ENCODE data around the gene KCNIP2. TPM values are rescaled to one million over a fixed set of nuclear protein-coding genes. Genes with fewer than 3 reads are reported as not detected.

KCNIP2 gene
- total and polyA plus RNA-seq, 2 of the 13 experiments (the other 11 are each of a cell fraction or from before 2014, with no cell fraction given), result 0.42 to 0.70 TPM

- TF ChIP-seq, protein P1, sequence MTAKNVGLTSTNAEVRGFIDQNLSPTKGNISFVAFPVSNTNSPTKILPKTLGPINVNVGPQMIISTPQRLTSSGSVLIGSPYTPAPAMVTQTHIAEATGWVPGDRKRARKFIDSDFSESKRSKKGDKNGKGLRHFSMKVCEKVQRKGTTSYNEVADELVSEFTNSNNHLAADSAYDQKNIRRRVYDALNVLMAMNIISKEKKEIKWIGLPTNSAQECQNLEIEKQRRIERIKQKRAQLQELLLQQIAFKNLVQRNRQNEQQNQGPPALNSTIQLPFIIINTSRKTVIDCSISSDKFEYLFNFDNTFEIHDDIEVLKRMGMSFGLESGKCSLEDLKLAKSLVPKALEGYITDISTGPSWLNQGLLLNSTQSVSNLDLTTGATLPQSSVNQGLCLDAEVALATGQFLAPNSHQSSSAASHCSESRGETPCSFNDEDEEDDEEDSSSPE (CRISPR knock-in tag; IDR thresholded peaks at IDR 0.05), result no peak
- TF ChIP-seq MYPOP (CRISPR knock-in tag; IDR thresholded peaks at IDR 0.05), result 0 out of 2 replicates have a peak, but pooled peaks have one; percentile 22
Observed at GRCh38 chr10:101778151-101778780, 65.3 kb downstream of the KCNIP2 start (continued).

- ChIA-PET POLR2A (no interaction called here), CTCF (ENCODE audit: low intra/inter-chr PET ratio, low total read pairs) (no interaction called here)
- peak; percentile 8; the same call in 1 of the 3 replicates for ATAC-seq
- no peaks in the 10 kb centered on the region; a peak in 1 of 5 replicates for H3K36me3 ChIP-seq (replicated peaks in 1 of 2; ENCODE audit: control insufficient read depth in 1 of 2, insufficient read depth in 2 of 2, low read length in 2 of 2)
- peaks cover 6% of the 10 kb centered on the region for H3K79me2 ChIP-seq (ENCODE audit: insufficient read depth, low read length)
- no peak for FAIRE-seq
- H3K9me3 ChIP-seq (ENCODE audit: low read length), result no peaks in the 10 kb centered on the region
- H3K4me2 ChIP-seq (ENCODE audit: low read depth, low read length), result no peak overlapping the region
- peaks cover 5% of the 10 kb centered on the region; the same call in 1 of the 2 replicates for H4K20me1 ChIP-seq (ENCODE audit: insufficient read depth, low read length)
- H3K9ac ChIP-seq (ENCODE audit: insufficient read depth, low read depth, low read length), result no peak overlapping the region
- no peak overlapping the region for H2AFZ ChIP-seq (ENCODE audit: low read length)
- BruUV-seq (replicated peaks), result no TSS peak
- intact Hi-C loops (cut with micrococcal nuclease; ENCODE audit: unreplicated experiment) (no loop called here), in situ Hi-C loops (cut with HindIII; ENCODE audit: extremely low pct_ligation_motif_present, low pct_unique_long_range_greater_than_20kb) (no loop called here)
- WGBS (ENCODE audit: low lambda C conversion rate), result no CpG with 5 or more reads among the region's 3 CpGs
- DNase-seq (ENCODE audit: low spot score), result no peak
- H3K27me3 ChIP-seq (ENCODE audit: control insufficient read depth in 1 of 2, insufficient read depth in 2 of 2, low read length in 2 of 2), result peaks cover 10 to 31% of the 10 kb centered on the region in 2 experiments
- no peak for TF ChIP-seq RBAK (CRISPR knock-in tag; IDR thresholded peaks at IDR 0.05)
- TF ChIP-seq SP2 (CRISPR knock-in tag; IDR thresholded peaks at IDR 0.05), result no peak
- no peak for TF ChIP-seq PHF20 (CRISPR knock-in tag; IDR thresholded peaks at IDR 0.05)
- TF ChIP-seq ZNF446 (CRISPR knock-in tag; IDR thresholded peaks at IDR 0.05), result no peak
- TF ChIP-seq FOXA1 (IDR thresholded peaks at IDR 0.05), result no peak
- TF ChIP-seq FOXA1 (CRISPR knock-in tag; IDR thresholded peaks at IDR 0.05), result 0 out of 2 replicates have a peak, but pooled peaks have one; percentile 15
- TF ChIP-seq KDM4B (CRISPR knock-in tag; IDR thresholded peaks at IDR 0.05), result no peak
- TF ChIP-seq KLF13 (CRISPR knock-in tag; IDR thresholded peaks at IDR 0.05), result no peak
- peak; percentile 4 for TF ChIP-seq ASH2L (IDR thresholded peaks at IDR 0.05; ENCODE audit: insufficient read length, low read depth, low read length)
- TF ChIP-seq ZKSCAN1 (IDR thresholded peaks at IDR 0.05; ENCODE audit: low read length), result peak; percentile 85
- peaks cover 50% of the 10 kb centered on the region for H3K4me1 ChIP-seq (ENCODE audit: insufficient read depth, low read length)
- no peak overlapping the region for H3K4me3 ChIP-seq (replicated peaks in 1 of 3; ENCODE audit: insufficient read depth in 1 of 3, low read depth in 2 of 3, low read length in 3 of 3)
- H3K27ac ChIP-seq (ENCODE audit: extremely low read length, insufficient read depth, low read length), result no peak overlapping the region
Observed at GRCh38 chr10:101777619-101778145, 65.9 kb downstream of the KCNIP2 start.
